HCT116 (cell line): ENCODE measurements around the gene PLAC9. TPM values are rescaled to one million over a fixed set of nuclear protein-coding genes. Genes with fewer than 3 reads are reported as not detected.

Source experiments
- ATAC-seq: fragments of 200-7000 bp; cut with Tn5 transposase; 2 replicates; pipeline ENCODE4 v1.9.1; 2020; ENCODE audit warnings: mild to moderate bottlenecking, moderate library complexity
- BruUV-seq: library from RNA; stranded (reverse); fragments of 400-500 nt; replicated peaks from 2 replicates; lab custom pipeline; 2021; lab: Mats Ljungman, UMichigan
- CTCF ChIA-PET: fragments of 300-600 bp; sonication (Branson Sonifier 250); formaldehyde crosslinking; loops from one replicate; lab custom pipeline; 2021; ENCODE audit warnings: antibody characterized with exemption; lab: Charles Lee
- POLR2A ChIA-PET: fragments of 300-600, 350-600 bp; sonication (Branson Sonifier 250); formaldehyde crosslinking; loops from one replicate; lab custom pipeline; 2021; ENCODE audit warnings: antibody characterized with exemption; lab: Charles Lee
- RAD21 ChIA-PET, 2 experiments: fragments of 300-600 bp; sonication (Branson Sonifier 250); formaldehyde crosslinking; loops; one replicate each; lab custom pipeline; 2023; ENCODE audit warnings: low total read pairs in 2 of 2; ENCODE audit not compliant: uncharacterized antibody in 2 of 2, unreplicated experiment in 2 of 2, low non-redundant PET in 1 of 2; lab: Charles Lee
- DNase-seq: peaks from one replicate; pipeline ENCODE4 v3.0.0-alpha.2; 2010; ENCODE audit warnings: low read depth, low spot score
- H2AFZ ChIP-seq: fragments of 200-600 bp; shearing (Covaris generic), sonication (generic); 2 replicates; pipeline ENCODE4 v1.6.1; 2017; ENCODE audit warnings: low read depth, mixed run types, mixed read lengths, antibody characterized with exemption, low read length; ENCODE audit not compliant: poor library complexity, severe bottlenecking
- H3K27ac ChIP-seq: 2 replicates; pipeline ENCODE4 v1.5.1; 2012; ENCODE audit warnings: low read depth, low read length
- H3K27me3 ChIP-seq: fragments of 200-600 bp; sonication (generic); 2 replicates; pipeline ENCODE4 v1.6.1; 2016; ENCODE audit warnings: mixed run types, low read length, mixed read lengths; ENCODE audit not compliant: insufficient read depth
- H3K36me3 ChIP-seq, 2 experiments: fragments of 200-500 bp in 1 of 2; fragments of 200-600 bp in 1 of 2; sonication (Bioruptor generic) in 1 of 2; sonication (generic) in 1 of 2; 2 replicates each; pipeline versions ENCODE4 v1.5.1 to v1.6.1; 2014 to 2016; ENCODE audit warnings: low read length in 2 of 2, inconsistent platforms in 1 of 2, mixed read lengths in 1 of 2, mixed run types in 1 of 2; ENCODE audit not compliant: insufficient read depth in 2 of 2, control insufficient read depth in 1 of 2
- H3K4me1 ChIP-seq, 2 experiments: fragments of 200-600 bp in 1 of 2; sonication (generic) in 1 of 2; 2 replicates each; pipeline versions ENCODE4 v1.5.1 to v1.6.1; 2012 to 2017; ENCODE audit warnings: low read length in 2 of 2, inconsistent platforms in 1 of 2, mild to moderate bottlenecking in 1 of 2, mixed read lengths in 1 of 2, mixed run types in 1 of 2, moderate library complexity in 1 of 2; ENCODE audit not compliant: insufficient read depth in 2 of 2, control insufficient read depth in 1 of 2
- H3K4me2 ChIP-seq: fragments of 200-600 bp; sonication (generic); 2 replicates; pipeline ENCODE4 v1.6.1; 2017; ENCODE audit warnings: mixed run types, low read length, mixed read lengths
- H3K4me3 ChIP-seq, 2 experiments: fragments of 200-600 bp in 1 of 2; sonication (generic) in 1 of 2; replicated peaks in 1 of 2; 2 replicates each; pipeline ENCODE4 v1.5.1; 2011 to 2016; ENCODE audit warnings: low read length in 2 of 2, control low read depth in 1 of 2, low read depth in 1 of 2, mild to moderate bottlenecking in 1 of 2, mixed read lengths in 1 of 2, mixed run types in 1 of 2
- H3K79me2 ChIP-seq: fragments of 200-600 bp; sonication (generic); 2 replicates; pipeline ENCODE4 v1.6.1; 2017; ENCODE audit warnings: mild to moderate bottlenecking, mixed run types, low read length, moderate library complexity, mixed read lengths; ENCODE audit not compliant: insufficient read depth
- H3K9ac ChIP-seq: fragments of 200-600 bp; sonication (generic); 2 replicates; pipeline ENCODE4 v1.6.1; 2016; ENCODE audit warnings: low read length, mixed read lengths
- H3K9me2 ChIP-seq: fragments of 200-600 bp; sonication (generic), shearing (Covaris generic); 2 replicates; pipeline ENCODE4 v1.6.1; 2017; ENCODE audit warnings: mixed run types, mild to moderate bottlenecking, moderate library complexity; ENCODE audit not compliant: insufficient read depth
- H3K9me3 ChIP-seq, 2 experiments: fragments of 200-500 bp in 1 of 2; fragments of 200-600 bp in 1 of 2; sonication (Bioruptor generic) in 1 of 2; sonication (generic) in 1 of 2; 2 replicates each; pipeline ENCODE4 v1.6.1; 2014 to 2017; ENCODE audit warnings: low read length in 2 of 2, mixed read lengths in 2 of 2, inconsistent platforms in 1 of 2, low read depth in 1 of 2, mild to moderate bottlenecking in 1 of 2, mixed run types in 1 of 2, moderate library complexity in 1 of 2; ENCODE audit not compliant: control insufficient read depth in 1 of 2, insufficient read depth in 1 of 2
- H4K20me1 ChIP-seq: fragments of 200-600 bp; sonication (generic), shearing (Covaris generic); 2 replicates; pipeline ENCODE4 v1.6.1; 2017; ENCODE audit warnings: mixed run types, mild to moderate bottlenecking, moderate library complexity; ENCODE audit not compliant: insufficient read depth
- ATF3 ChIP-seq: IDR thresholded peaks from 2 replicates; pipeline ENCODE4 v1.6.1; 2012
- EGR1 ChIP-seq: IDR thresholded peaks from 2 replicates; pipeline ENCODE4 v1.6.1; 2012; ENCODE audit warnings: low read depth
- MAX ChIP-seq: IDR thresholded peaks from 2 replicates; pipeline ENCODE4 v1.6.1; 2012
- POLR2A ChIP-seq: IDR thresholded peaks from 2 replicates; pipeline ENCODE4 v1.7.0; 2011; ENCODE audit warnings: borderline replicate concordance; ENCODE audit not compliant: insufficient read depth, insufficient read length; ENCODE audit errors: extremely low read depth
- SIN3A ChIP-seq: IDR thresholded peaks from 2 replicates; pipeline ENCODE4 v1.6.1; 2012; ENCODE audit warnings: low read depth
- ZFX ChIP-seq: fragments of 450-650 bp; IDR thresholded peaks from 2 replicates; pipeline ENCODE4 v1.6.1; 2017
- ZNF274 ChIP-seq: fragments of 200-500 bp; sonication (Bioruptor generic); IDR thresholded peaks from 2 replicates; pipeline ENCODE4 v1.6.1; 2014; ENCODE audit warnings: mild to moderate bottlenecking, low read depth, low read length, inconsistent platforms
- intact Hi-C: fragments of 100-400 bp; cut with micrococcal nuclease; formaldehyde crosslinking; loops from 2 replicates; pipeline ENCODE4 v1.10.0; 2022
- total RNA-seq: library from RNA; stranded (reverse); gene quantifications from one replicate; pipeline ENCODE4 v1.2.1, GENCODE V29; 2021; ENCODE audit not compliant: unreplicated experiment

The PLAC9 gene
- total RNA-seq, 1 experiment from 2014 or later: not detected

- no peak for TF ChIP-seq ZNF274
Observed at GRCh38 chr10:80144067-80144695, 11.7 kb downstream of the PLAC9 start (continued).

- H3K27ac ChIP-seq: no peak overlapping the region
- no peak for DNase-seq
- ChIA-PET RAD21 (interaction anchor here in 1 of 2 experiments (0.7 to 2.1 kb wide), 2 partner anchors 15 to 77 kb away, joined by 3 to 20 read pairs; no protein-coding TSS in a partner anchor), CTCF (interaction anchor here (1.4 to 3.1 kb wide), 6 partner anchors 15 to 116 kb away, joined by 3 to 61 read pairs (median 6); no protein-coding TSS in a partner anchor), POLR2A (interaction anchor here (1.9 kb wide), 1 partner anchor 61 kb away, joined by 7 read pairs; the partner anchor contains the start of gene ANXA11)
- intact Hi-C loops: loop anchor here (1.0 to 5.0 kb wide), 2 partner anchors 63 to 78 kb away; partner anchors contain the start of gene ANXA11
- peak overlapping the region; percentile 18 to 39 for H3K4me3 ChIP-seq
- TF ChIP-seq ATF3 (no peak), ZFX (no peak), MAX (no peak; the same call in 1 of the 2 replicates), EGR1 (no peak), POLR2A (no peak), SIN3A (peak; percentile 4; the same call in 1 of the 2 replicates)
- no peaks in the 10 kb centered on the region for H3K9me3 ChIP-seq
- no peaks in the 10 kb centered on the region for H3K27me3 ChIP-seq
- H3K36me3 ChIP-seq: peaks cover 0 to 6% of the 10 kb centered on the region in 2 experiments; a peak in 1 of 4 replicates
- H4K20me1 ChIP-seq: no peaks in the 10 kb centered on the region
- no peaks in the 10 kb centered on the region for H3K9me2 ChIP-seq
- H3K4me2 ChIP-seq: peak overlapping the region; percentile 88
- BruUV-seq: no TSS peak
- peak; percentile 35 for ATAC-seq
- H2AFZ ChIP-seq: no peak overlapping the region
- H3K9ac ChIP-seq: peak overlapping the region; percentile 33; the same call in 1 of the 2 replicates
- no peaks in the 10 kb centered on the region for H3K79me2 ChIP-seq
- peaks cover 13 to 33% of the 10 kb centered on the region in 2 experiments; a peak in 3 of 4 replicates for H3K4me1 ChIP-seq
Observed at GRCh38 chr10:80144696-80145131, 12.2 kb downstream of the PLAC9 start.
